ENCODE data around the gene ST7. TPM values are rescaled to one million over a fixed set of nuclear protein-coding genes. Genes with fewer than 3 reads are reported as not detected.

The ST7 gene
- polyA plus RNA-seq, 1 donor (not counting 4 experiments of a cell fraction or from before 2014, with no cell fraction given) = 16.9 TPM

DNA sequence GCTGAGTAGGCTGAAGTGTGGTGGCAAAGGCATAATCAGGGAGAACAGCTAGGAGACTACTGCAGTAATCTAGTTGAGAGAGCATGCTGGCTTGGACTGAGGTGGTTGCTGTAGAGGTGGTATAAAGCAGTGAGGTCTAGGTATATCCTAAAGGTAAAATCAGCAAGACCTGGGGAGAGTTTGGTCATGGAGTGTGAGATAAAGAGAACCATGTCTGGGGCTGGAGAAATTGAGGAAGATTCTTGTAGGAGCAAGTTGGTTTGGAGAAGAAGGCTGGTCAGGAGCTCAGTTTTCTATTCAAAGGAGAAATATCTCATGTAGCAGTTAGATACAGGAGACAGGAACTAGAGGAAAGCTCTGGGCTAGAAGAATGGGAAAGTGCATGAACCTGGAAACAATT, 32.9 kb upstream of the ST7 start:
- Histone ChIP-seq H3K4me2 (ENCODE audit: control insufficient read depth, extremely low read depth, insufficient read depth, low read depth, low read length) (no peak overlapping the region), H3K27ac (ENCODE audit: control insufficient read depth, insufficient read depth, low read length) (no peak overlapping the region), H2AFZ (ENCODE audit: control insufficient read depth, low read length) (no peak overlapping the region), H3K27me3 (ENCODE audit: control insufficient read depth, extremely low read depth, insufficient read depth, low read length) (no peaks in the 10 kb centered on the region), H3K4me3 (ENCODE audit: control insufficient read depth in 2 of 3, extremely low read depth in 1 of 3, insufficient read depth in 2 of 3, low read depth in 1 of 3, low read length in 3 of 3) (no peak overlapping the region), H3K4me1 (ENCODE audit: control insufficient read depth, extremely low read depth, insufficient read depth, low read length) (no peaks in the 10 kb centered on the region), H3K9me3 (ENCODE audit: control insufficient read depth, low read depth, low read length) (no peaks in the 10 kb centered on the region), H4K20me1 (ENCODE audit: control insufficient read depth, extremely low read depth, insufficient read depth, low read length) (no peaks in the 10 kb centered on the region), H3K79me2 (ENCODE audit: control insufficient read depth, insufficient read depth, low read length) (no peaks in the 10 kb centered on the region), H3K9me1 (ENCODE audit: control insufficient read depth, extremely low read depth, insufficient read depth, low read length) (no peaks in the 10 kb centered on the region), H3K36me3 (ENCODE audit: control insufficient read depth in 2 of 2, extremely low read depth in 1 of 2, insufficient read depth in 2 of 2, low read length in 2 of 2) (peaks cover 4% of the 10 kb centered on the region in 2 experiments), H3K9ac (ENCODE audit: control insufficient read depth, extremely low read depth, insufficient read depth, low read length) (no peak overlapping the region)
- no peak for DNase-seq (ENCODE audit: low read depth, low spot score)
- TF ChIP-seq EZH2 (IDR thresholded peaks at IDR 0.05; ENCODE audit: low read length) = no peak
- TF ChIP-seq, protein P1, sequence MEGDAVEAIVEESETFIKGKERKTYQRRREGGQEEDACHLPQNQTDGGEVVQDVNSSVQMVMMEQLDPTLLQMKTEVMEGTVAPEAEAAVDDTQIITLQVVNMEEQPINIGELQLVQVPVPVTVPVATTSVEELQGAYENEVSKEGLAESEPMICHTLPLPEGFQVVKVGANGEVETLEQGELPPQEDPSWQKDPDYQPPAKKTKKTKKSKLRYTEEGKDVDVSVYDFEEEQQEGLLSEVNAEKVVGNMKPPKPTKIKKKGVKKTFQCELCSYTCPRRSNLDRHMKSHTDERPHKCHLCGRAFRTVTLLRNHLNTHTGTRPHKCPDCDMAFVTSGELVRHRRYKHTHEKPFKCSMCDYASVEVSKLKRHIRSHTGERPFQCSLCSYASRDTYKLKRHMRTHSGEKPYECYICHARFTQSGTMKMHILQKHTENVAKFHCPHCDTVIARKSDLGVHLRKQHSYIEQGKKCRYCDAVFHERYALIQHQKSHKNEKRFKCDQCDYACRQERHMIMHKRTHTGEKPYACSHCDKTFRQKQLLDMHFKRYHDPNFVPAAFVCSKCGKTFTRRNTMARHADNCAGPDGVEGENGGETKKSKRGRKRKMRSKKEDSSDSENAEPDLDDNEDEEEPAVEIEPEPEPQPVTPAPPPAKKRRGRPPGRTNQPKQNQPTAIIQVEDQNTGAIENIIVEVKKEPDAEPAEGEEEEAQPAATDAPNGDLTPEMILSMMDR (optimal IDR thresholded peaks at IDR 0.05 in 1 of 3, IDR thresholded peaks at IDR 0.05 in 1 of 3, conservative IDR thresholded peaks at IDR 0.05 in 1 of 3; ENCODE audit: extremely low read depth in 1 of 3, insufficient read depth in 2 of 3, low read length in 3 of 3) = no peak
- dilution Hi-C loops (cut with MboI; ENCODE audit: extremely low pct_ligation_motif_present, low sequenced_read_pairs) = no loop called here
- no peak for FAIRE-seq

DNA sequence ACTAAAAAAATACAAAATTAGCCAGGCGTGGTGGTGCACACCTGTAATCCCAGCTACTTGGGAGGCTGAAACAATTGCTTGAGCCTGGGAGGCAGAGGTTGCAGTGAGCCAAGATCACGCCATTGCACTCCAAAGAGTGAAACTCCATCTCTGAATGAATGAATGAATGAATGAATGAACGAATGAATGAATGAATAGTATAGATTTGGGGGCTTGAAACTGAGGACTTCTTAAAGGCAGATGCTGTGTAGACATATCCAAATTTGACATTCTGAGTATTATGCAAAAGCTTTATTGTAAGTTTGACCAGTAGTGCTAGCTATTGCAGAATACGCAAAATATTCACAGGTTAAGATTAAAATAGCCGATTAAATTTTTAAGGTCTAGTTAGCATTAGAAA, 30.8 kb upstream of the ST7 start:
- Histone ChIP-seq H3K4me2 (ENCODE audit: control insufficient read depth, extremely low read depth, insufficient read depth, low read depth, low read length) (no peak overlapping the region), H3K27ac (ENCODE audit: control insufficient read depth, insufficient read depth, low read length) (no peak overlapping the region), H3K79me2 (ENCODE audit: control insufficient read depth, insufficient read depth, low read length) (no peaks in the 10 kb centered on the region), H3K36me3 (ENCODE audit: control insufficient read depth in 2 of 2, extremely low read depth in 1 of 2, insufficient read depth in 2 of 2, low read length in 2 of 2) (peaks cover 3 to 4% of the 10 kb centered on the region in 2 experiments), H3K9ac (ENCODE audit: control insufficient read depth, extremely low read depth, insufficient read depth, low read length) (no peak overlapping the region), H3K4me1 (ENCODE audit: control insufficient read depth, extremely low read depth, insufficient read depth, low read length) (no peaks in the 10 kb centered on the region), H4K20me1 (ENCODE audit: control insufficient read depth, extremely low read depth, insufficient read depth, low read length) (no peaks in the 10 kb centered on the region), H2AFZ (ENCODE audit: control insufficient read depth, low read length) (no peak overlapping the region), H3K27me3 (ENCODE audit: control insufficient read depth, extremely low read depth, insufficient read depth, low read length) (no peaks in the 10 kb centered on the region), H3K9me3 (ENCODE audit: control insufficient read depth, low read depth, low read length) (no peaks in the 10 kb centered on the region), H3K4me3 (ENCODE audit: control insufficient read depth in 2 of 3, extremely low read depth in 1 of 3, insufficient read depth in 2 of 3, low read depth in 1 of 3, low read length in 3 of 3) (no peak overlapping the region), H3K9me1 (ENCODE audit: control insufficient read depth, extremely low read depth, insufficient read depth, low read length) (no peaks in the 10 kb centered on the region)
- DNase-seq (ENCODE audit: low read depth, low spot score) = no peak
- dilution Hi-C loops (cut with MboI; ENCODE audit: extremely low pct_ligation_motif_present, low sequenced_read_pairs) = no loop called here
- no peak for FAIRE-seq
- no peak for TF ChIP-seq EZH2 (IDR thresholded peaks at IDR 0.05; ENCODE audit: low read length)
- TF ChIP-seq, protein P1 (optimal IDR thresholded peaks at IDR 0.05 in 1 of 3, IDR thresholded peaks at IDR 0.05 in 1 of 3, conservative IDR thresholded peaks at IDR 0.05 in 1 of 3; ENCODE audit: extremely low read depth in 1 of 3, insufficient read depth in 2 of 3, low read length in 3 of 3) = no peak
